Spleen (tissue), 11 donors: Measurements from ENCODE around the gene MBIP. TPM values are rescaled to one million over a fixed set of nuclear protein-coding genes. Genes with fewer than 3 reads are reported as not detected.

ENCODE experiments used
- DNase-seq: peaks from one replicate; pipeline ENCODE4 v3.0.0-alpha.2; 2020
- H3K27ac ChIP-seq, 8 donors: fragments of 200-600 bp; sonication (generic) in 7 of 8; 1 replicate in 4 of 8; 2 replicates in 4 of 8; pipeline versions ENCODE4 v1.5.0 to v1.8.0; 2016 to 2021; ENCODE audit warnings: inconsistent platforms in 4 of 8, mild to moderate bottlenecking in 4 of 8, moderate library complexity in 1 of 8
- H3K27me3 ChIP-seq, 7 donors: fragments of 200-600 bp; sonication (generic) in 6 of 7; replicated peaks in 1 of 7; 1 replicate in 4 of 7; 2 replicates in 3 of 7; pipeline versions ENCODE4 v1.5.0 to v1.8.0; 2016 to 2021; ENCODE audit warnings: inconsistent platforms in 3 of 7, mild to moderate bottlenecking in 1 of 7
- H3K36me3 ChIP-seq, 6 donors: fragments of 200-600 bp; sonication (generic) in 5 of 6; 1 replicate in 4 of 6; 2 replicates in 2 of 6; pipeline versions ENCODE4 v1.5.0 to v1.8.0; 2016 to 2021; ENCODE audit warnings: inconsistent platforms in 2 of 6
- H3K4me1 ChIP-seq, 6 donors: fragments of 200-600 bp; sonication (generic) in 5 of 6; 1 replicate in 3 of 6; 2 replicates in 3 of 6; pipeline versions ENCODE4 v1.5.0 to v1.8.0; 2016 to 2021; ENCODE audit warnings: inconsistent platforms in 3 of 6
- H3K4me3 ChIP-seq, 8 donors: fragments of 200-600 bp; sonication (generic) in 7 of 8; 1 replicate in 4 of 8; 2 replicates in 4 of 8; pipeline versions ENCODE4 v1.5.0 to v1.8.0; 2016 to 2021; ENCODE audit warnings: inconsistent platforms in 4 of 8, mild to moderate bottlenecking in 4 of 8, moderate library complexity in 2 of 8
- H3K9me3 ChIP-seq, 8 donors: fragments of 200-600 bp; sonication (generic) in 7 of 8; 1 replicate in 4 of 8; 2 replicates in 4 of 8; pipeline versions ENCODE4 v1.5.0 to v1.8.0; 2016 to 2021; ENCODE audit warnings: inconsistent platforms in 4 of 8
- CTCF ChIP-seq, 11 experiments: fragments of 200-600 bp in 7 of 11; fragments of 450-650 bp in 4 of 11; sonication (generic) in 4 of 11; IDR thresholded peaks in 8 of 11; conservative IDR thresholded peaks in 3 of 11; 1 replicate in 7 of 11; 2 replicates in 4 of 11; pipeline versions ENCODE4 v1.4.0 to v1.8.0; 2016 to 2021; ENCODE audit warnings: antibody characterized with exemption in 11 of 11, inconsistent platforms in 4 of 11, mild to moderate bottlenecking in 1 of 11
- POLR2A ChIP-seq, 3 donors: fragments of 450-650 bp; IDR thresholded peaks; one replicate each; pipeline ENCODE4 v1.5.1; 2017; ENCODE audit warnings: antibody characterized with exemption in 3 of 3, mild to moderate bottlenecking in 1 of 3
- POLR2AphosphoS5 ChIP-seq, 3 donors: sonication (generic); formaldehyde crosslinking; IDR thresholded peaks; one replicate each; pipeline ENCODE4 v1.5.1; 2017; ENCODE audit warnings: antibody characterized with exemption in 3 of 3
- WGBS, 5 donors: extraction: QIAGEN DNeasy Blood & Tissue Kit in 3 of 5; methylation state at CpG; one replicate each; pipeline versions ENCODE4 v1.1.5 to v1.1.7; 2013 to 2018; 5-methylcytosine and 5-hydroxymethylcytosine counted together
- intact Hi-C: fragments of 100-400 bp; cut with DNase I; formaldehyde crosslinking; loops from one replicate; pipeline ENCODE4 v1.15.0; 2023; ENCODE audit warnings: low total_unique reads
- polyA plus RNA-seq, 3 donors: library from polyadenylated mRNA; stranded (reverse); fragments of 200-250 nt; gene quantifications; one replicate each; pipeline ENCODE4 v1.2.1, GENCODE V29; 2013
- total RNA-seq, 7 donors: library from RNA; depleted of rRNA in 3 of 7; stranded (reverse); fragments of >200 nt in 3 of 7; fragmentation: NEBNext Ultra II Directional in 4 of 7; extraction: Animal tissue kit (Norgen Biotek cat#: 25700) in 4 of 7; gene quantifications; one replicate each; pipeline versions ENCODE4 v1.1.0 to v1.2.1, GENCODE V29; 2016 to 2021
- donor health status: healthy with polysubstance abuse.
- donor health status: DM: no; HTN: no; CAD: no; lungs with moderate emphysema.
- donor health status: DM: no; HTN: no; CAD: no.
- donor health status: Bipolar disorder and iron deficiency.
- donor health status: healthy.
- donor health status: DM: no; HTN: no; CAD: no.
- donor health status: DM: yes; HTN: yes; CAD: no.

Gene MBIP
- total and polyA plus RNA-seq, 10 donors: 13.2 to 23.8 (median 15.5) TPM

GRCh38 chr14:36304895-36305294, 15.5 kb downstream of the MBIP start:
- Histone ChIP-seq H3K27ac (no peak overlapping the region), H3K9me3 (no peaks in the 10 kb centered on the region), H3K27me3 (no peaks in the 10 kb centered on the region), H3K4me3 (no peak overlapping the region), H3K4me1 (no peaks in the 10 kb centered on the region), H3K36me3 (peaks cover 0 to 100% (median 73%) of the 10 kb centered on the region in 6 donors)
- intact Hi-C loops: no loop called here
- no peak for DNase-seq
- TF ChIP-seq CTCF (IDR thresholded peaks at IDR 0.05 in 8 of 11, conservative IDR thresholded peaks at IDR 0.05 in 3 of 11) (no peak), POLR2AphosphoS5 (IDR thresholded peaks at IDR 0.05) (no peak), POLR2A (IDR thresholded peaks at IDR 0.05) (no peak)

DNA sequence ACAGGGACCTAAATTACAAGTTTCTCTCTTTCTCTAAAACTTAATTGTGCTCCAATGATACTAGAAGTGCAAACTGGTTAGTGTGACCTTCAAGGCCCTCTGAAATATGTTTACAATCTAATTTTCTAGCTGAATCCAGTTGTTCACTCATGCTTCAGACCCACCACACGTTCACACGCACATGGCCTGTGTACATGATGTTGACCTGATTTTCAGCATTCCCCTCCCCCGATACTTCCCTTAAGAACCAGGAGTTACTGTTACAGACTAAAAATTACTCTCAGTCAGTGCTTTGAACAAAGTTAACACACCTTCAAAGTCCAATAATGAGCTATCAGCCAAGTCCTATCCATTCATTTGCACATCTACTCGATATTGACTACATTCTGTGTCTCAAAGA, 16.5 kb downstream of the MBIP start:
- DNase-seq: no peak
- intact Hi-C loops: no loop called here
- H3K27ac ChIP-seq: no peak overlapping the region
- no peaks in the 10 kb centered on the region for H3K4me1 ChIP-seq
- no peaks in the 10 kb centered on the region for H3K27me3 ChIP-seq
- no peak overlapping the region for H3K4me3 ChIP-seq
- peaks cover 0 to 100% (median 74%) of the 10 kb centered on the region in 6 donors for H3K36me3 ChIP-seq
- TF ChIP-seq POLR2AphosphoS5 (IDR thresholded peaks at IDR 0.05) (no peak), CTCF (IDR thresholded peaks at IDR 0.05 in 8 of 11, conservative IDR thresholded peaks at IDR 0.05 in 3 of 11) (no peak), POLR2A (IDR thresholded peaks at IDR 0.05) (no peak)
- H3K9me3 ChIP-seq: no peaks in the 10 kb centered on the region
- WGBS, 5 donors: 69 to 86% (median 73%) methylated on average over 4 of the region's 4 CpGs

GRCh38 chr14:36302823-36303222, 17.6 kb downstream of the MBIP start:
- H3K27me3 ChIP-seq: no peaks in the 10 kb centered on the region
- DNase-seq: no peak
- intact Hi-C loops: no loop called here
- H3K27ac ChIP-seq: no peak overlapping the region
- H3K9me3 ChIP-seq: no peaks in the 10 kb centered on the region
- 87 to 100% (median 94%) methylated on average over 2 of the region's 2 CpGs for WGBS, 5 donors
- peaks cover 0 to 100% (median 74%) of the 10 kb centered on the region in 6 donors for H3K36me3 ChIP-seq
- H3K4me1 ChIP-seq: no peaks in the 10 kb centered on the region
- H3K4me3 ChIP-seq: no peak overlapping the region
- TF ChIP-seq POLR2AphosphoS5 (IDR thresholded peaks at IDR 0.05) (no peak), CTCF (IDR thresholded peaks at IDR 0.05 in 8 of 11, conservative IDR thresholded peaks at IDR 0.05 in 3 of 11) (no peak), POLR2A (IDR thresholded peaks at IDR 0.05) (no peak)

DNA sequence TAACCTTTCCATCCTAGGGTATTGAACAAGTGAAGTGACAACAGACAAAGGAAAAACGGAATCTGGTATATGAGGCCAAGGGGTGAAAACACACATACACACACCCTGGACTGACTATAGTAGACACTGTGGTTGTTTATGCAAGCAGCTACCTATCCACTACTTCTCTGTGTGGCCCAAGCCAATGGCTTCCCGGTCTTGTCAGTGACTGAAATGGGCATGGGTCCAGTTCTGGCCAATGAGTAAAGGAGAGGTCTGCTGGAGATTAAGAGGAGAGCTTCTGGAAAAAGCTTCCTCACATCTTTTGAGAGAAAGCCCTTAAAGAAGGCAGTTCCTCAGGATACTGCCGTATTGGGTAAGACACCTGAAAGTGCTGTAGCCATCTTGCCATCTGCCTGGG, 19.3 kb downstream of the MBIP start:
- WGBS, 5 donors: 94 to 98% (median 95%) methylated on average over 3 of the region's 3 CpGs
- Histone ChIP-seq H3K4me3 (no peak overlapping the region), H3K27me3 (no peaks in the 10 kb centered on the region), H3K27ac (no peak overlapping the region), H3K36me3 (peaks cover 0 to 100% (median 72%) of the 10 kb centered on the region in 6 donors), H3K4me1 (no peaks in the 10 kb centered on the region), H3K9me3 (no peaks in the 10 kb centered on the region)
- TF ChIP-seq POLR2AphosphoS5 (IDR thresholded peaks at IDR 0.05): no peak
- TF ChIP-seq CTCF (IDR thresholded peaks at IDR 0.05 in 8 of 11, conservative IDR thresholded peaks at IDR 0.05 in 3 of 11): no peak
- no peak for TF ChIP-seq POLR2A (IDR thresholded peaks at IDR 0.05)
- intact Hi-C loops: no loop called here
- DNase-seq: no peak
